H54 (cell line): Measurements from ENCODE around the gene CFAP74.
"Not testable (repeated sequence)": the region's sequence is repeated elsewhere in the genome, so short reads cannot be mapped to it uniquely, and the experiment has no call there.

ENCODE experiments used
- DNase-seq: peaks from one replicate; pipeline ENCODE4 v3.0.0; 2011; ENCODE audit warnings: low spot score, mixed read lengths; ENCODE audit not compliant: insufficient read length
- FAIRE-seq: peaks from 3 replicates; lab custom pipeline; 2011; peaks lifted over from hg19 to GRCh38; lab: Jason Lieb, UNC
- POLR2A ChIP-seq: IDR thresholded peaks from 2 replicates; pipeline ENCODE4 v1.6.1; 2011; ENCODE audit warnings: low read depth, mild to moderate bottlenecking, low read length

CFAP74 gene

DNA sequence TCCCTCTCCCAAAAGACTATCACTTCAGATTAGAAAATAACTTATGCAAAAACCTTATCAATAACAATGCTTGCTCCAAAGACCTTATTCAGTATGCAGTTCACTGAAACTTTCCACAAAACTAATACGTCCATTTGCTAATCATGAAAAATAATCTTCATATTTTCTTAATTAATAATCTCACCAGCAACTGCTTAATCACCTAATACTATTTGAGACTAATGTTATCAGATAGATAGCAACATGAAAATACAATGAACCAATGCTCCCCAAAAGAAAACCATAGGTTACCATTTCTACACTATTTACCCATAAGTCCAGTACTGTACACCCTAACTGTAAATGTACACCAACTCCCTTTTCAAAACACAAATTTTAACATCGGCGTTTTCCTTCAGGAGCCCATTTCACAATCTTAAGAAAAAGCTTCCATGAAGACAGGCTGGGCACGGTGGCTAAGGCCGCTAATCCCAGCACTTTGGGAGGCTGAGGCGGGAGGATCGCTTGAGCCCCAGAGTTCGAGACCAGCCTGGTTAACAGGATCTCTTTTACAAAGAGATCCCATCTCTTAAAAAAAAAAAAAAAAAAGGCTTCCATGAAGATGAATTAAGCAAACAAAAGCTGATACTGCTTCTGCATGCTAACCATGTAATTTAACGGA, 114.4 kb downstream of the CFAP74 start:
- FAIRE-seq (no peak), DNase-seq (no peak)
- TF ChIP-seq POLR2A, result no peak

DNA sequence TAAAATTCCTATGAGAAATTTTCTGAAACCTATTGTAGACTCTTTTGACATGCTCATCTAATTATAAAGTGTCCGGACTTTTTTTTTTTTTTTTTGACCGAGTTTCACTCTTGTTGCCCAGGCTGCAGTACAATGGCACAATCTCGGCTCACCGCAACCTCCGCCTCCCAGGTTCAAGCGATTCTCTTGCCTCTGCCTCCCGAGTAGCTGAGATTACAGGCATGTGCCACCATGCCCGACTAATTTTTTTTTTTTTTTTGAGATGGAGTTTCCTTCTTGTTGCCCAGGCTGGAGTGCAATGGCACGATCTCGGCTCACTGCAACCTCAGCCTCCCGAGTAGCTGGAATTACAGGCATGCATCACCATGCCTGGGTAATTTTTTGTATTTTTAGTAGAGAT, 119.7 kb downstream of the CFAP74 start:
- FAIRE-seq, DNase-seq: not testable (repeated sequence)

DNA sequence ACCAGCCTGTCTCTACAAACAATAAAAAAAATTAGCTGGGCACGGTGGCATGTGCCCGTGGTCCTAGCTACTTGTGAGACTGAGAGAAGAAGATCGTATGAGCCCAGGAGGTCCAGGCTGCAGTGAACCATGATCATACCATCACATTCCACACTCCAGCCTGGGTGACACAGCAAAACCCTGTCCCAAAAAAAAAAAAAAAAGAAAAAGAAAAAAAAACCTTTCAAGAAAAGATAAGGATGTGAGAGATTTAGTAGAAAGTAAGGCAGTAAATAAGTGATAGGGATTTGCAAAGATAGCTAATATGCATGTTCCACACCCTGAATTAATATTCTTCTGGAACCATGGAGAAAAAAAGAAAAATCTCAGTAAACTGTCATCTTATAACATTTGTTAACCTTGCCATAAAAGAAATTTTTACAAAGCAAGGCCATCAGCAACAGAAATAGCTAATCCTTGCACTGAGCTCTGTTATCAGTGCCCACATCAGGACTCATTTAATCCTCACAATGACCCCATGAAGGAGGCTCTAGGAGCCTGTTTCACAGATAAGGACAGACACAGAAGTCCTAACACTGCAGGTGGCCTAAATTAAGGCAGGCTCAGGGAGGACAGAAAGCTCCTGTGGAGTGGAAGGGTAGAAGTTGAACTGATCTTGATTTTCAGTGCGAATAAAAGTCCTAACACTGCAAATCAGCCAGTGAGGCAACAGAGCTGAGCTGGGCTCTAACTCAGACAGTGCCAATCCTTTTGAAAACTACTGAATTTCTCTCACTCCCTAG, 120.3 kb downstream of the CFAP74 start:
- DNase-seq, result no peak
- no peak for FAIRE-seq
- TF ChIP-seq POLR2A, result no peak

DNA sequence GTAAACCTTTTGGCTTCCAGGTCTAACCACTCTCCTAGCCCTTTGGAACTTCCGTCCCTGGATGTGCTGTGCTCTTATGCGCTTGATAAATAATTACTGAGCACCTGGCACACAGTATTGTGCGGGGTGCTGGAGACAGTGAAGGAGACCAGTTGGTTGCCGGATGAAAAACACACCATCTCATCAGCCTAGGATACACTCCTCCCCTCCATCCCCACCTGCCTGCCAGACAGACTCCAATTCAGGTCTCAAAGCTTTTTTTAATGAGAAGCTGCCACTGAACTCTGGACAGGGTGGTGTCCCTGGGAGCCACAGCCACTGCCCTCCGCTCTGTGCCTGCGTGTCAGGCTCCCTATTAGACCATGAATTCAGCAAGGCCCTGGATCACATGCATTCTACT, 121.9 kb downstream of the CFAP74 start:
- DNase-seq, result no peak
- no peak for TF ChIP-seq POLR2A
- FAIRE-seq, result no peak

DNA sequence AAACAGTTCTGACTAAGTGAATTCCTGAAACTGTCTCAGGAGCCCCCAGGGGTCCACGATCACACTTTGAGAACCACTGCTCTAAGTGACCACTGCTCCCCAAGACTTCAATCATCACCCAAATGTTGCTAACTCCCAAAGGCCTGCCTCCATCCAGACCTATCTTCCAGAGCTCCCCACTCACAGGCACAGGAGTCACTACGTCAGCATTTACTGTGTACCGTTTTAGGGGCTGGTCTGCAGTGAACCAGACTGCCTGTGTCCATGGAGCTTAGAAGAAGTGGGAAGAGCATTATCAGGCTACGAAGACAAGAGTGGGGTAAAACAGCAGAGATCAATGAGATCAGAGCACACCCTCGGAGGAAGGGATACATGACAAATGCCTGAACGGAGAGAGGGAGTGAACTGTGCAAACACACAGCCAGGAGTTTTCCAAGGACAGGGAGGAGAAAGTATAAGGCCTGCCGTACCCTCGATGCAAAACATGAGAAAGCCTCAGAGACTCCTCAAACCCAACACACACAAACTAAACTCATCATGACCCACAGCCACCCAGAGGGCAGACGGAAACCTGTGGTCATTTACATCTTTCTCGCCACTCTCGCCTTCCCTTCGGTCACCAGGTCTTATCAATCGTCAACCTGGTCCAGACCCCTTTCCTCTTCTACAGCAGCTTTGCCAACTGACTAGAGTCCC, 122.8 kb downstream of the CFAP74 start:
- DNase-seq, result no peak
- no peak for TF ChIP-seq POLR2A
- FAIRE-seq, result no peak

DNA sequence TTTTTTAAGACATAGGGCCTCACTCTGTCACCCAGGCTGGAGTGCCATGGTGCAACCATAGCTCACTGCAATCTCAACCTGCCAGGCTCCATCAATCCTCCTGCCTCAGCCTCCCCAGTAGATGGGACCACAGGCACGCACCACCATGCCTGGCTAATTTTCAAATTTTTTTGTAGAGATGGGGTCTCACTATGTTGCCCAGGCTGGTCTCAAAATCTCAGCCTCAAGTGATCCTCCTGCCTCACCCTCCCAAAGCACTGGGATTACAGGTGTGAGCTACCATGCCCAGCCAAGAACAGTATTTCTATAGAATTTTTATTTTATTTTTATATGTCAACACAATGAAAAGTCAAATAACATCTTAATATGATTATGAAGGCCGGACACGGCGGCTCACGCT, 123.6 kb downstream of the CFAP74 start:
- FAIRE-seq (no peak), DNase-seq (no peak)
- no peak for TF ChIP-seq POLR2A

DNA sequence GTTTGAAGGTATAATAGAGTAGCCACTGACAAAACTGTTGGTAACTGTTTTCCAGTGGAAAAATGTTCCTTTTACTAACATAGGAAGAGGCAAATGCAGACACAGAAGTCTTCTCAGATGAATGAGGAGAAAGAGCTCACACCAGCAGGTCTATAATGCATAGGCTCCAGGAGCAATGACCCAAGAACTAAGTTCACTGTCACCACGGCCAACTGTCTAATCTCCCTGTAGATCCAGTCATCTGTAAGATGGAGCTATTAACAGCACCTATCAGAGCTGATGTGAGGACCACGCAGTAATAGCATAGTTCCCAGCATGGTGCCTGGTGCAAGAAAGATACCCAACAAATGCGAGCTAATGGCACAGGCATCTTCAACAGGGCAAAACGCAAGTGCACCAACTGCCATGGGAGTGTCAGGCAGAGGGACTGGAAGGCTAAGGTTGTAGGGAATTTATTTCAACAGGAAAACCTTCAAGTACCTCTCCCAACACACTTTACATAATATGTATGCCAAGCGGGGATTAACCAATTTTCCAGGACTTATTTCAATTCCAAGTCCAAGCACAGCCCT, 125.6 kb downstream of the CFAP74 start:
- no peak for FAIRE-seq
- TF ChIP-seq POLR2A, result no peak
- no peak for DNase-seq

DNA sequence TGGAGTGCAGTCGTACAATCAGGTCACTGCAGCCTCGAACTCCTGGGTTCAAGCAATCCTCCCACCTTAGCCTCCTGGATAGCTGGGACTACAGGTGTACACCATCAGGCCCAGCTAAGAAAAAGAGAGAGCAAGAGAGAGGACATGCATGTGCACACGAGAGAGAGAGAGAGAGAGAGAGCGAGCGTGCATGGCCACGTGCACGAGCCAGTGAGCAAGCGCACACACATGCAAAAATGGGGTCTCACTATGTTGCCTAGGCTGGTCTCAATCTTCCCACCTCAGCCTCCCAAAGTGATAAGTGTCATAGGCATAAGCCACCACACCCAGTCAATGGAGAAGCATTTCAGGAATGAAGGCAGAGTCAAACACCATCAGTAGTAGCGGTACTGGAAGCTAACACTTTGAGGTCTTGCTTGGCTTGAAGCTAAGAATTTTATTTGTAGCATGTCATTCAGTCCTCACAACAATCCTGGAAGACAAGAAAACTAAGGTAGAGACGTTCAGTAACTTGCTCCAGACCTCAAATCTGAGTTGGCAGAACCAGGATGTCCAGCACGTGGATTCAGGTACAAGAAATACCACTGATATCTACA, 127.2 kb downstream of the CFAP74 start:
- TF ChIP-seq POLR2A, result no peak
- FAIRE-seq (no peak), DNase-seq (no peak)

DNA sequence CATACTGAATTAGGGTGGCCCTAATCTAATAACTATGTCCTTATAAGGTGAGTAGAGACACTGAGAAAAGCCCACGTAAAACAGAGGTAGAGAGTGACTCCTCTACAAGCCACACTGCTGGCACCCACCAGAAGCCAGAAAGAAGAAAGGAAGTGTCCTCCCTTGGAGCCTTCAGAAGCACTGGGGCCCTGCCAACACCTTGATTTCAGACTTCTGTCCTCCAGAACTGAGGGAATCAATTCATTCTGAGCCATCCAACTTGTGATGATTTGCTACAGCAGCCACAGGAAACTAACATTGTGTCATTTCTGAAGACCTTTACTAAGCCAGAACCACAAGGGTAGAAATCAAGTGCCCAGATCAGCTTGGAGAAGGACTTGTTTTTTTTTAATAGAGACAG, 127.7 kb downstream of the CFAP74 start:
- FAIRE-seq (no peak), DNase-seq (no peak)
- no peak for TF ChIP-seq POLR2A

DNA sequence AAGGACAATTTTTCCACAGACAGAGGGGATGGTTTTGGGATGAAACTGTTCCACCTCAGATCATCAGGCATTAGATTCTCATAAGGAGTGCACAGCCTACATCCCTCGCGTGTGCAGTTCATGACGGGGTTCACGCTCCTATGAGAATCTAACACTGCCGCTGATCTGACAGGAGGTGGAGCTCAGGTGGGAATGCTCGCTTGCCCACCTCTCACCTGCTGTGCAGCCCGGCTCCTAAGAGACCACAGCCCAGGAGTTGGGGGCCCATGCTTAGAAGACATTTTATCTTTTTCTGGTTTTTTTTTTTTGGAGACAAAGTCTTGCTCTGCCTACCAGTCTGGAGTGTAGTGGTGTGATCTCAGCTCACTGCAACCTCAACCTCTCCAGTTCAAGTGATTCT, 128.7 kb downstream of the CFAP74 start:
- no peak for DNase-seq
- no peak for FAIRE-seq
- no peak for TF ChIP-seq POLR2A

DNA sequence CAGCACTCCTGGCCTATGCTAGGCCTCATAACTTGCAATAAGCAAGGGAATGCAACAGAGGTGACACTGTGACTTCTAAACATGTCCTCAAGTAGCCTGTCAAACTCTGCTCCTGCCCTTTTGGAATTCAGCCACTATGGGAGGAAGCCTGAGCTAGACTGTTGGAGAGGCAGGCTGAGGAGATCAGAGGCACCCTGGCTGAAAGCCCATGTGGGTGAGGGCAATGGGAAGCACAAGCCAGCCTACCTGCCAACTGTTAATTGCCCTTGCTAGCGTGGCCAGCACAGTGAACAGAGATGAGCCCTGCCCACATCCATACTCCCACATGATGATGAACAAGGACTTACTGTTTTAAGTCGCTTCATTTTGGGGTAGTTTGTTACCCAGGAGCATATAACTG, 130.4 kb downstream of the CFAP74 start:
- no peak for FAIRE-seq
- TF ChIP-seq POLR2A, result no peak
- DNase-seq, result no peak

DNA sequence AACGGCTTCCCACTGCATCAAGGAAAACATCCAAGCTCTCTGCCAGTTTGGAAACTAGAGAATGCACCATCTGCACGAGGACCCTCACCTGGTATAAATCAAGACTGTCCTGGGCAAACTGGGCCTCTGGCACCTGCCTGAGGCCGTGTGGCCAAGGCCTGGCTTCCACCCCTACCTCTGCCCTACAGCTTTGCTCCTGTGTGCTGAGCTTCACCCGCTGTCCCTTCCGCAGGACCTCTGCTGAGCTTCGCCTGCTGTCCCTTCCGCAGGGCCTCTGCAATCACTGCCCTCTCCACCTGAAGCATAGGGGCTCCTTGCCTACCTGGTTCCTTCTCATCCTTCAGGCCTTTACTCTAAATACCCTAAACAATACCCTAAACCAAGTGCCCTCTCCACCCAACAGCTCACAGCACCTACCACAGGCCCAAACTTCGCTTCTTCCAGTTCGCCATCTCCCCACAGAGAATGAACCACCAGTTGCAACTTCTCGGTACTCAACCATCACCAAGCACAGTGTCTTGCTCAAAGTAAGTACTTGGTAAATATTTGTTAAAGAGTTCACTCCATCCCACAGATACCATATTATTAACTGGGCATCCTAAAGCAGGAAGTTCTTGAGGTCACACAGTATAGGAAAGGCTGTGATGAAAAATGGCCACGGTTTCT, 131.1 kb downstream of the CFAP74 start:
- FAIRE-seq, result no peak
- no peak for DNase-seq
- no peak for TF ChIP-seq POLR2A
